H9 (cell line): ENCODE measurements around the gene ATP2B2. TPM values are rescaled to one million over a fixed set of nuclear protein-coding genes. Genes with fewer than 3 reads are reported as not detected.

Experiments
- DNase-seq: peaks from one replicate; pipeline ENCODE4 v3.0.0-alpha.2; 2017
- H2AFZ ChIP-seq: one replicate; pipeline ENCODE4 v1.6.1; 2013; ENCODE audit warnings: mild to moderate bottlenecking, low read length, control low read depth, moderate library complexity
- H2AK5ac ChIP-seq: 2 replicates; pipeline ENCODE4 v1.6.1; 2013; ENCODE audit warnings: low read length, control low read depth, mixed read lengths; ENCODE audit not compliant: insufficient read length
- H2BK120ac ChIP-seq: one replicate; pipeline ENCODE4 v1.6.1; 2013; ENCODE audit warnings: low read depth, mild to moderate bottlenecking, low read length, control low read depth, inconsistent platforms; ENCODE audit not compliant: poor library complexity, severe bottlenecking
- H2BK12ac ChIP-seq: 2 replicates; pipeline ENCODE4 v1.6.1; 2013; ENCODE audit warnings: low read length, control low read depth, mixed read lengths, low read depth; ENCODE audit not compliant: insufficient read length
- H2BK15ac ChIP-seq: 2 replicates; pipeline ENCODE4 v1.6.1; 2013; ENCODE audit warnings: low read depth, low read length, control low read depth
- H2BK20ac ChIP-seq: one replicate; pipeline ENCODE4 v1.6.1; 2013; ENCODE audit warnings: low read depth, mild to moderate bottlenecking, low read length, control low read depth, inconsistent platforms; ENCODE audit not compliant: poor library complexity, severe bottlenecking
- H2BK5ac ChIP-seq: 2 replicates; pipeline ENCODE4 v1.6.1; 2013; ENCODE audit warnings: low read length, control low read depth, mixed read lengths; ENCODE audit not compliant: insufficient read length
- H3K14ac ChIP-seq: 2 replicates; pipeline ENCODE4 v1.6.1; 2013; ENCODE audit warnings: low read length, control low read depth; ENCODE audit not compliant: insufficient read depth
- H3K18ac ChIP-seq: 2 replicates; pipeline ENCODE4 v1.6.1; 2013; ENCODE audit warnings: low read depth, mild to moderate bottlenecking, mixed read lengths, low read length, control low read depth; ENCODE audit not compliant: insufficient read length
- H3K23ac ChIP-seq: 2 replicates; pipeline ENCODE4 v1.6.1; 2013; ENCODE audit warnings: low read length, control low read depth, mixed read lengths, low read depth; ENCODE audit not compliant: insufficient read length
- H3K23me2 ChIP-seq: 2 replicates; pipeline ENCODE4 v1.6.1; 2013; ENCODE audit warnings: low read depth, mild to moderate bottlenecking, mixed read lengths, low read length, control low read depth; ENCODE audit not compliant: insufficient read length, poor library complexity, severe bottlenecking
- H3K27ac ChIP-seq: 2 replicates; pipeline ENCODE4 v1.5.1; 2013; ENCODE audit warnings: low read length, control low read depth, mixed read lengths, low read depth; ENCODE audit not compliant: insufficient read length
- H3K27me3 ChIP-seq: 2 replicates; pipeline ENCODE4 v1.6.1; 2013; ENCODE audit warnings: low read length, control low read depth, inconsistent platforms; ENCODE audit not compliant: insufficient read depth
- H3K4ac ChIP-seq: 2 replicates; pipeline ENCODE4 v1.6.1; 2013; ENCODE audit warnings: low read depth, mild to moderate bottlenecking, control low read depth, inconsistent platforms, low read length, moderate library complexity
- H3K4me1 ChIP-seq: 2 replicates; pipeline ENCODE4 v1.6.1; 2013; ENCODE audit warnings: low read length, control low read depth, inconsistent platforms; ENCODE audit not compliant: insufficient read depth
- H3K4me2 ChIP-seq: 2 replicates; pipeline ENCODE4 v1.6.1; 2013; ENCODE audit warnings: low read length, control low read depth, mixed read lengths; ENCODE audit not compliant: insufficient read length, insufficient read depth
- H3K56ac ChIP-seq: 2 replicates; pipeline ENCODE4 v1.6.1; 2013; ENCODE audit warnings: low read depth, mild to moderate bottlenecking, mixed read lengths, low read length, control low read depth; ENCODE audit not compliant: insufficient read length
- H3K79me1 ChIP-seq: 2 replicates; pipeline ENCODE4 v1.6.1; 2013; ENCODE audit warnings: low read depth, mild to moderate bottlenecking, moderate library complexity, low read length, control low read depth, inconsistent platforms; ENCODE audit not compliant: insufficient read depth, poor library complexity, severe bottlenecking
- H3K79me2 ChIP-seq: 2 replicates; pipeline ENCODE4 v1.6.1; 2013; ENCODE audit warnings: low read length, control low read depth, inconsistent platforms; ENCODE audit not compliant: insufficient read depth
- H3K9ac ChIP-seq: 2 replicates; pipeline ENCODE4 v1.6.1; 2013; ENCODE audit warnings: low read length, control low read depth, mixed read lengths; ENCODE audit not compliant: insufficient read length; ENCODE audit errors: extremely low read depth
- H3K9me3 ChIP-seq: one replicate; pipeline ENCODE4 v1.6.1; 2013; ENCODE audit warnings: low read depth, low read length, inconsistent platforms; ENCODE audit not compliant: control insufficient read depth
- H3T11ph ChIP-seq: one replicate; pipeline ENCODE4 v1.6.1; 2013; ENCODE audit warnings: mild to moderate bottlenecking, low read length, control low read depth, inconsistent platforms
- H4K20me1 ChIP-seq: one replicate; pipeline ENCODE4 v1.6.1; 2013; ENCODE audit not compliant: control insufficient read depth, insufficient read length, insufficient read depth
- H4K5ac ChIP-seq: 2 replicates; pipeline ENCODE4 v1.6.1; 2013; ENCODE audit warnings: low read depth, mild to moderate bottlenecking, mixed read lengths, low read length, control low read depth; ENCODE audit not compliant: insufficient read length
- H4K8ac ChIP-seq: replicated peaks from 2 replicates; pipeline ENCODE4 v1.6.1; 2013; ENCODE audit warnings: low read length, control low read depth, mixed read lengths, low read depth; ENCODE audit not compliant: insufficient read length
- H4K91ac ChIP-seq: 2 replicates; pipeline ENCODE4 v1.6.1; 2013; ENCODE audit warnings: low read depth, mild to moderate bottlenecking, moderate library complexity, mixed read lengths, low read length, control low read depth; ENCODE audit not compliant: insufficient read length
- H3K27ac Mint-ChIP-seq, 3 experiments: 2 replicates in 2 of 3; 3 replicates in 1 of 3; pipeline ENCODE4 v1.8.0; 2020 to 2021; ENCODE audit warnings: mixed read lengths in 3 of 3, mild to moderate bottlenecking in 1 of 3, moderate library complexity in 1 of 3
- H3K27me3 Mint-ChIP-seq: 2 replicates; pipeline ENCODE4 v1.8.0; 2021; ENCODE audit warnings: low read depth, mild to moderate bottlenecking, moderate library complexity, mixed read lengths
- H3K36me3 Mint-ChIP-seq, 3 experiments: 2 replicates in 2 of 3; 3 replicates in 1 of 3; pipeline ENCODE4 v1.8.0; 2020 to 2021; ENCODE audit warnings: low read depth in 3 of 3, mixed read lengths in 3 of 3; ENCODE audit not compliant: insufficient read depth in 1 of 3
- H3K4me1 Mint-ChIP-seq, 2 experiments: 2 replicates each; pipeline ENCODE4 v1.8.0; 2020; ENCODE audit warnings: mixed read lengths in 2 of 2
- H3K4me3 Mint-ChIP-seq, 2 experiments: 2 replicates in 1 of 2; 3 replicates in 1 of 2; pipeline ENCODE4 v1.8.0; 2020 to 2021; ENCODE audit warnings: mild to moderate bottlenecking in 2 of 2, mixed read lengths in 2 of 2, moderate library complexity in 1 of 2
- H3K9me3 Mint-ChIP-seq, 2 experiments: 2 replicates in 1 of 2; 3 replicates in 1 of 2; pipeline ENCODE4 v1.8.0; 2020; ENCODE audit warnings: mild to moderate bottlenecking in 2 of 2, mixed read lengths in 2 of 2, moderate library complexity in 1 of 2
- WGBS: extraction: QIAGEN DNeasy Blood & Tissue Kit; methylation state at CpG from one replicate; pipeline ENCODE4 v1.1.7; 2013; ENCODE audit warnings: missing lambda C conversion rate, low lambda C conversion rate, mixed read lengths; ENCODE audit not compliant: insufficient read length; ENCODE audit errors: extremely low coverage; 5-methylcytosine and 5-hydroxymethylcytosine counted together
- total RNA-seq: library from RNA; stranded (reverse); gene quantifications from 2 replicates; pipeline ENCODE4 v1.2.1, GENCODE V29; 2021
- TF ChIP-seq, protein P1 (sequence below): fragments of 200-600 bp; sonication (generic); conservative IDR thresholded peaks from 3 replicates; pipeline ENCODE4 v1.8.0; 2021; ENCODE audit warnings: antibody characterized with exemption, mild to moderate bottlenecking

ATP2B2 gene
- total RNA-seq, 1 experiment from 2014 or later: 0.33 TPM

DNA sequence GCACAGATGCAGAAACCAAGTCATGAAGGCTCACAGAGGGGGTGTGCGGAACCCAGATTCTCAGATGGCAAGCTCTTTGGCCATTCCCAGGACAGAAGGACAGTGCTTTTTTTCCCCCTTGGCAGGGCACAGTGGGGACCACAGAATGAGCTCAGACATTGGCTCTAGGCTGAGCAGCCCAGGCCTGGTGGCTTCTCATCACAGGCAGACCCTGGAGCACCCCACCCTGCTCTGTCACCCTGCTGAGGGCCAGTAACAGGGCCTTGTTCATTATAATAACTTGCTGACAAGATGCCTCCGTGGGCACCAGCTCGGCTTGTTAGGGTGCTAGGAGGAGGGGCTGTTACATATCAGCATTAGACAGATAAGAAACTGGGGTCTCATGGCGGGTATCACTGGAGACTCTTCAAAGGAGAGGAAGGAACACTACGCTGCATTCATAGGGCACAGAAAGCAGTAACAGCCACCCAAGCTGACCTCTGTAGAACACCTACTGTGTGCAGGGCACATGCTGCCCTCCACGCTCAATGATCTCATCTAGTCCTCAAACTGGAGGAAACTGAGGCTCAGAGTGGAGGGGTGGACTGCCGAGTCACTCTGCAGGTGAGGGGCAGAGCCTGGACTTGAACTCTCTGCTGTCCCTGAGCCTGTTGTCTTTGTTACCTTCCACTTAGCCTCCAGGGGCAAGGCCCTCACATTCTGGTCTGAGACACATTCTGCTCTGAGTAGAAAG is 114.6 kb downstream of the ATP2B2 start:
- Mint-ChIP-seq H3K9me3 (no peaks in the 10 kb centered on the region), H3K27me3 (peaks cover 3% of the 10 kb centered on the region), H3K4me1 (peaks cover 22 to 25% of the 10 kb centered on the region in 2 experiments), H3K27ac (peak overlapping the region in 2 of 3 experiments; percentile 31 to 40; a peak in 1 of 7 replicates), H3K4me3 (no peak overlapping the region), H3K36me3 (no peaks in the 10 kb centered on the region)
- H2AK5ac ChIP-seq: no peak overlapping the region
- H2BK5ac ChIP-seq: no peak overlapping the region
- H3K9me3 ChIP-seq: peaks cover 14% of the 10 kb centered on the region
- H4K20me1 ChIP-seq: no peaks in the 10 kb centered on the region
- no peaks in the 10 kb centered on the region for H3K79me1 ChIP-seq
- no peaks in the 10 kb centered on the region for H3K23me2 ChIP-seq
- H3K23ac ChIP-seq: no peak overlapping the region
- H3K4me2 ChIP-seq: no peak overlapping the region
- H3K27me3 ChIP-seq: no peaks in the 10 kb centered on the region
- H3K14ac ChIP-seq: peak overlapping the region; percentile 4; the same call in 1 of the 2 replicates
- H3T11ph ChIP-seq: no peak overlapping the region
- H3K9ac ChIP-seq: no peak overlapping the region
- H2AFZ ChIP-seq: no peak overlapping the region
- no peak overlapping the region for H4K8ac ChIP-seq
- no peak overlapping the region for H3K56ac ChIP-seq
- H4K5ac ChIP-seq: no peak overlapping the region
- TF ChIP-seq, protein P1, sequence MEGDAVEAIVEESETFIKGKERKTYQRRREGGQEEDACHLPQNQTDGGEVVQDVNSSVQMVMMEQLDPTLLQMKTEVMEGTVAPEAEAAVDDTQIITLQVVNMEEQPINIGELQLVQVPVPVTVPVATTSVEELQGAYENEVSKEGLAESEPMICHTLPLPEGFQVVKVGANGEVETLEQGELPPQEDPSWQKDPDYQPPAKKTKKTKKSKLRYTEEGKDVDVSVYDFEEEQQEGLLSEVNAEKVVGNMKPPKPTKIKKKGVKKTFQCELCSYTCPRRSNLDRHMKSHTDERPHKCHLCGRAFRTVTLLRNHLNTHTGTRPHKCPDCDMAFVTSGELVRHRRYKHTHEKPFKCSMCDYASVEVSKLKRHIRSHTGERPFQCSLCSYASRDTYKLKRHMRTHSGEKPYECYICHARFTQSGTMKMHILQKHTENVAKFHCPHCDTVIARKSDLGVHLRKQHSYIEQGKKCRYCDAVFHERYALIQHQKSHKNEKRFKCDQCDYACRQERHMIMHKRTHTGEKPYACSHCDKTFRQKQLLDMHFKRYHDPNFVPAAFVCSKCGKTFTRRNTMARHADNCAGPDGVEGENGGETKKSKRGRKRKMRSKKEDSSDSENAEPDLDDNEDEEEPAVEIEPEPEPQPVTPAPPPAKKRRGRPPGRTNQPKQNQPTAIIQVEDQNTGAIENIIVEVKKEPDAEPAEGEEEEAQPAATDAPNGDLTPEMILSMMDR: no peak
- no peak overlapping the region for H3K4ac ChIP-seq
- no peak overlapping the region for H2BK12ac ChIP-seq
- H2BK20ac ChIP-seq: no peak overlapping the region
- peaks cover 10% of the 10 kb centered on the region for H3K4me1 ChIP-seq
- no peak overlapping the region for H3K27ac ChIP-seq
- no peak for DNase-seq
- H3K79me2 ChIP-seq: no peaks in the 10 kb centered on the region
- no peak overlapping the region for H3K18ac ChIP-seq
- H2BK120ac ChIP-seq: no peak overlapping the region
- no peak overlapping the region for H2BK15ac ChIP-seq
- no peak overlapping the region for H4K91ac ChIP-seq
- no CpG with 5 or more reads among the region's 7 CpGs for WGBS
